ENCODE results near the gene ZBTB21.
"Not testable (repeated sequence)": the region's sequence is repeated elsewhere in the genome, so short reads cannot be mapped to it uniquely, and the experiment has no call there.

Gene ZBTB21

DNA sequence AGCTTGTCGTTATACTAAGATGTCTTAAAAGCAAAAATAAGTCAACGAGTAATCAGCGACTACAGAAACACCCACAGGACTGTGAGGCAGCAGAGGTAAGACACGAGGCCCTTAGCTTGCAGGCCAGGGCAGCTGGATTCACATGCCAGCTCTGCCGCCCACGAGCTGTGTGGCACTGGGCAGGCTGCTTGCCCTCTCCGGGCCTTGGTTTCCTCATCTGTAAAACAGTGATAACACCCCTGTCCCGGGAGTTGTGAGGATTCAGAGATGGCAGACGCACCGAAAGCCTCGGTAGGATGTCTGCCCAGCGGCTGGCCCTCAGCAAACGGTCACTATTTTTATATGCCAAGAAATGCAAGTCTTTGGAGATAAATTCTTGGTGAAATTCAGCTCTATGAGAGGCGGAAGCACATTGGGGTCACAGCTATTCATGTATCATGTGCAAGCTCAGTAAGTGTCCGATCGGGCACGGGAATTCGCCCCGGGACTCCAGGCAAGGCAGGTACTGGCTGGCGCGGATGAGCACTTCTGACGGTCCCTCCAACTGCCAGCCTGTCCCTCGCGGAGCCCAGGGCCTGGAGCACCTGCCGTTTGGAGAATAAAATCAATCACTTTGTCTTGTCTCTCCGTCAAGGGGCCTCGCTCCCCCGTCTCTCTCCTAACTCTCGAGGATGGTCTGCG lies 57.5 kb downstream of the ZBTB21 start:
- H3K79me2 ChIP-seq (ENCODE audit: low read length): no peaks in the 10 kb centered on the region
- H2AFZ ChIP-seq (ENCODE audit: low read length): no peak overlapping the region
- H3K27ac ChIP-seq (ENCODE audit: low read length): no peak overlapping the region
- no peaks in the 10 kb centered on the region for H3F3A ChIP-seq (ENCODE audit: insufficient read depth, low read length)
- H4K20me1 ChIP-seq (ENCODE audit: insufficient read depth, low read length): no peaks in the 10 kb centered on the region
- H3K27me3 ChIP-seq (replicated peaks; ENCODE audit: insufficient read depth, low read length): no peaks in the 10 kb centered on the region
- H3K9me2 ChIP-seq (replicated peaks; ENCODE audit: insufficient read depth, low read length): no peaks in the 10 kb centered on the region
- peak overlapping the region; percentile 69; the same call in 1 of the 2 replicates for H3K4me2 ChIP-seq (ENCODE audit: low read depth, low read length)
- no peaks in the 10 kb centered on the region for H3K4me1 ChIP-seq (ENCODE audit: low read length)
- no peak for TF ChIP-seq EZH2 (optimal IDR thresholded peaks at IDR 0.05; ENCODE audit: low read depth, low read length)
- TF ChIP-seq, protein P1, sequence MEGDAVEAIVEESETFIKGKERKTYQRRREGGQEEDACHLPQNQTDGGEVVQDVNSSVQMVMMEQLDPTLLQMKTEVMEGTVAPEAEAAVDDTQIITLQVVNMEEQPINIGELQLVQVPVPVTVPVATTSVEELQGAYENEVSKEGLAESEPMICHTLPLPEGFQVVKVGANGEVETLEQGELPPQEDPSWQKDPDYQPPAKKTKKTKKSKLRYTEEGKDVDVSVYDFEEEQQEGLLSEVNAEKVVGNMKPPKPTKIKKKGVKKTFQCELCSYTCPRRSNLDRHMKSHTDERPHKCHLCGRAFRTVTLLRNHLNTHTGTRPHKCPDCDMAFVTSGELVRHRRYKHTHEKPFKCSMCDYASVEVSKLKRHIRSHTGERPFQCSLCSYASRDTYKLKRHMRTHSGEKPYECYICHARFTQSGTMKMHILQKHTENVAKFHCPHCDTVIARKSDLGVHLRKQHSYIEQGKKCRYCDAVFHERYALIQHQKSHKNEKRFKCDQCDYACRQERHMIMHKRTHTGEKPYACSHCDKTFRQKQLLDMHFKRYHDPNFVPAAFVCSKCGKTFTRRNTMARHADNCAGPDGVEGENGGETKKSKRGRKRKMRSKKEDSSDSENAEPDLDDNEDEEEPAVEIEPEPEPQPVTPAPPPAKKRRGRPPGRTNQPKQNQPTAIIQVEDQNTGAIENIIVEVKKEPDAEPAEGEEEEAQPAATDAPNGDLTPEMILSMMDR (IDR thresholded peaks at IDR 0.05; ENCODE audit: low read length): no peak
- no peak for TF ChIP-seq EZH2phosphoT487 (IDR thresholded peaks at IDR 0.05; ENCODE audit: low read length)
- DNase-seq: no peak
- no peaks in the 10 kb centered on the region for H3K9me3 ChIP-seq (replicated peaks; ENCODE audit: insufficient read depth, low read length)
- H3K4me3 ChIP-seq (ENCODE audit: low read length): peak overlapping the region; percentile 50
- no peak overlapping the region for H3K9ac ChIP-seq (ENCODE audit: low read length)
- H3K36me3 ChIP-seq (replicated peaks; ENCODE audit: insufficient read depth, low read length): no peaks in the 10 kb centered on the region

DNA sequence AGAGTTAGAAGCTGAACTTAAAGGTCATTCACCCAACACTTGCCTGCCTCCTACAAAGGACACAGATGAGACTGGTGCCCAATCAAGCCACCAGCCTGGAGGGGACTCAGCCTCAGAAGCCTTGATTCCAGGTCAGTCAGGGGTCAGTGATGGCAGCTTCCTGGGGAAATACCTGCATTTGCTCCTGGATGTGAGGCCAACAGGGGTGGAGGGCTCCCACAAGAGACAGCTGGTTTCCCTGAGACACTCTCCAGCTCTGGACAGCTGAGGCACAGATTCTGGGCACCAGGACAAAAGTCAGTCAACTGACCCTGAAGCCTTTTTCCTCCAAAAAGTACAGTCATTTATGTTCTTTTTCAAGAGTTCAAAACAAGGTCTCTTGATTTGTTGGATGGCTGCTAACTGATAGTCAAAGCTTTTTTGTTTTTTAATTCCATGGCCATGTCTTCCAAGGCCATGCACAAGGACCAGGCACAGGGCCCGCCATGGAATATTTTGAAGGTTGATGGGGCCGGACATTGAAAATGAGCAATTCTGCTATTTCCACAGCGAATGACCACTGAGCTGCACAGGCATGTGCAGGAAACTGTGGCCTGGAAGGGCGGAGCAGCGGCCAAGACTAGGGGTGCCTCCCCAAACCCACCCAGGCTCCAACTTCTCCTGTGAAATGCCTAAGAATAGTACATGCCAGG lies 58.1 kb downstream of the ZBTB21 start:
- no peak overlapping the region for H3K4me3 ChIP-seq (ENCODE audit: low read length)
- no peaks in the 10 kb centered on the region for H3K4me1 ChIP-seq (ENCODE audit: low read length)
- no peak overlapping the region for H3K9ac ChIP-seq (ENCODE audit: low read length)
- no peak overlapping the region for H2AFZ ChIP-seq (ENCODE audit: low read length)
- H3F3A ChIP-seq (ENCODE audit: insufficient read depth, low read length): no peaks in the 10 kb centered on the region
- H3K79me2 ChIP-seq (ENCODE audit: low read length): no peaks in the 10 kb centered on the region
- TF ChIP-seq EZH2phosphoT487 (IDR thresholded peaks at IDR 0.05; ENCODE audit: low read length): no peak
- TF ChIP-seq, protein P1 (IDR thresholded peaks at IDR 0.05; ENCODE audit: low read length): no peak
- TF ChIP-seq EZH2 (optimal IDR thresholded peaks at IDR 0.05; ENCODE audit: low read depth, low read length): no peak
- no peaks in the 10 kb centered on the region for H3K27me3 ChIP-seq (replicated peaks; ENCODE audit: insufficient read depth, low read length)
- no peaks in the 10 kb centered on the region for H3K36me3 ChIP-seq (replicated peaks; ENCODE audit: insufficient read depth, low read length)
- H4K20me1 ChIP-seq (ENCODE audit: insufficient read depth, low read length): no peaks in the 10 kb centered on the region
- no peaks in the 10 kb centered on the region for H3K9me2 ChIP-seq (replicated peaks; ENCODE audit: insufficient read depth, low read length)
- H3K9me3 ChIP-seq (replicated peaks; ENCODE audit: insufficient read depth, low read length): no peaks in the 10 kb centered on the region
- H3K4me2 ChIP-seq (ENCODE audit: low read depth, low read length): no peak overlapping the region
- DNase-seq: no peak
- H3K27ac ChIP-seq (ENCODE audit: low read length): no peak overlapping the region

DNA sequence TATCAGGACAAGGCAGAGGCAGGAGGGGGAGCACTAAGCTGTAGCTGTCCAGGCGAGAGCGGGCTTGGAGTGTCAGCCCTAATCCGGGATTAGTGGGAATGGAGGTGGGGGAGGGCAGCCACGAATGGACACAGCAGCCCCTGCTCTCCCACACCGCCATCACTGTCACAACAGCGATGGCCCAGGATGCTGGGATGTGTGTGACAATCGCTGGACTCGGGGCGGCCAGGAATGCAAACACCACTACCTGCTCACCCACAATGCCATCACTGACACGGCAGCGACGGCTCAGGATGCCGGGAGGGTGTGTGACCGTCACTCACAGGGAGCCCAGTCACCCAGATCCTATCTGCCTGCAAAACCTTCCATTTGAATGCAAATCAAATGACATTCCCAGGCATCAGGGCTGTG lies 59.2 kb downstream of the ZBTB21 start:
- no peaks in the 10 kb centered on the region for H3K9me2 ChIP-seq (replicated peaks; ENCODE audit: insufficient read depth, low read length)
- H2AFZ ChIP-seq (ENCODE audit: low read length): no peak overlapping the region
- no peaks in the 10 kb centered on the region for H3F3A ChIP-seq (ENCODE audit: insufficient read depth, low read length)
- H3K4me2 ChIP-seq (ENCODE audit: low read depth, low read length): no peak overlapping the region
- DNase-seq: no peak
- H3K27me3 ChIP-seq (replicated peaks; ENCODE audit: insufficient read depth, low read length): no peaks in the 10 kb centered on the region
- H3K79me2 ChIP-seq (ENCODE audit: low read length): no peaks in the 10 kb centered on the region
- TF ChIP-seq, protein P1 (IDR thresholded peaks at IDR 0.05; ENCODE audit: low read length): no peak
- no peak for TF ChIP-seq EZH2 (optimal IDR thresholded peaks at IDR 0.05; ENCODE audit: low read depth, low read length)
- TF ChIP-seq EZH2phosphoT487 (IDR thresholded peaks at IDR 0.05; ENCODE audit: low read length): no peak
- no peak overlapping the region for H3K27ac ChIP-seq (ENCODE audit: low read length)
- no peak overlapping the region for H3K9ac ChIP-seq (ENCODE audit: low read length)
- H3K9me3 ChIP-seq (replicated peaks; ENCODE audit: insufficient read depth, low read length): no peaks in the 10 kb centered on the region
- no peak overlapping the region for H3K4me3 ChIP-seq (ENCODE audit: low read length)
- H4K20me1 ChIP-seq (ENCODE audit: insufficient read depth, low read length): no peaks in the 10 kb centered on the region
- no peaks in the 10 kb centered on the region for H3K36me3 ChIP-seq (replicated peaks; ENCODE audit: insufficient read depth, low read length)
- no peaks in the 10 kb centered on the region for H3K4me1 ChIP-seq (ENCODE audit: low read length)

DNA sequence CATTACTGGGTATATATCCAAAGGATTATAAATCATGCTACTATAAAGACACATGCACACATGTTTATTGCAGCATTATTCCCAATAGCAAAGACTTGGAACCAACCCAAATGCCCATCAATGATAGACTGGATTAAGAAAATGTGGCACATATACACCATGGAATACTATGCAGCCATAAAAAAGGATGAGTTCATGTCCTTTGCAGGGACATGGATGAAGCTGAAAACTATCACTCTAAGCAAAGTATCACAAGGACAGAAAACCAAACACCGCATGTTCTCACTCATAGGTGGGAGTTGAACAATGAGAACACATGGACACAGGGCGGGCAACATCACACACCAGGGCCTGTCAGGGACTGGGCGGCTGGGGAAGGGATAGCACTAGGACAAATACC lies 60.5 kb downstream of the ZBTB21 start:
- H3F3A ChIP-seq (ENCODE audit: insufficient read depth, low read length); H3K4me1 ChIP-seq (ENCODE audit: low read length); H3K9ac ChIP-seq (ENCODE audit: low read length); H3K27ac ChIP-seq (ENCODE audit: low read length); H3K27me3 ChIP-seq (replicated peaks; ENCODE audit: insufficient read depth, low read length); H3K9me2 ChIP-seq (replicated peaks; ENCODE audit: insufficient read depth, low read length); H3K4me2 ChIP-seq (ENCODE audit: low read depth, low read length); H3K36me3 ChIP-seq (replicated peaks; ENCODE audit: insufficient read depth, low read length); H4K20me1 ChIP-seq (ENCODE audit: insufficient read depth, low read length); H3K4me3 ChIP-seq (ENCODE audit: low read length); DNase-seq; H2AFZ ChIP-seq (ENCODE audit: low read length); H3K9me3 ChIP-seq (replicated peaks; ENCODE audit: insufficient read depth, low read length); H3K79me2 ChIP-seq (ENCODE audit: low read length): not testable (repeated sequence)

Data from MM.1S (cell line).